GM18502 (cell line): Measurements from ENCODE around the gene LYST.
"Not testable (repeated sequence)": the region's sequence is repeated elsewhere in the genome, so short reads cannot be mapped to it uniquely, and the experiment has no call there.

Experiments
- ATAC-seq: cut with Tn5 transposase; IDR thresholded peaks from one replicate; pipeline ENCODE4 v1.9.1; 2021; ENCODE audit warnings: mild to moderate bottlenecking; ENCODE audit not compliant: unreplicated experiment, poor library complexity

Gene LYST

GRCh38 chr1:235826102-235826854, 40.4 kb downstream of the LYST start:
- ATAC-seq: no peak

- no peak for ATAC-seq
These were observed 41.5 kb downstream of the LYST start for GRCh38 chr1:235825229-235825628.

GRCh38 chr1:235823684-235824083, 43.0 kb downstream of the LYST start:
- no peak for ATAC-seq

GRCh38 chr1:235822685-235823084, 44.0 kb downstream of the LYST start:
- ATAC-seq: no peak

GRCh38 chr1:235821361-235821981, 45.2 kb downstream of the LYST start:
- ATAC-seq: no peak

- ATAC-seq: no peak
These were observed 46.6 kb downstream of the LYST start for GRCh38 chr1:235820061-235820460.

- no peak for ATAC-seq
These were observed 48.0 kb downstream of the LYST start for GRCh38 chr1:235818632-235819136.

- ATAC-seq: no peak
These were observed 49.5 kb downstream of the LYST start for GRCh38 chr1:235817101-235817728.

- ATAC-seq: no peak
These were observed 56.9 kb downstream of the LYST start for GRCh38 chr1:235809688-235810397.

GRCh38 chr1:235808223-235808622, 58.5 kb downstream of the LYST start:
- ATAC-seq: no peak

- no peak for ATAC-seq
These were observed 60.6 kb downstream of the LYST start for GRCh38 chr1:235806123-235806522.

GRCh38 chr1:235802573-235803346, 63.9 kb downstream of the LYST start:
- ATAC-seq: no peak

GRCh38 chr1:235799264-235799663, 67.4 kb downstream of the LYST start:
- ATAC-seq: no peak

GRCh38 chr1:235791532-235792060, 75.1 kb downstream of the LYST start:
- no peak for ATAC-seq

GRCh38 chr1:235790123-235790522, 76.6 kb downstream of the LYST start:
- ATAC-seq: no peak

GRCh38 chr1:235786227-235786898, 80.3 kb downstream of the LYST start:
- not testable (repeated sequence) for ATAC-seq

GRCh38 chr1:235784950-235785349, 81.8 kb downstream of the LYST start:
- ATAC-seq: no peak

- no peak for ATAC-seq
These were observed 83.4 kb downstream of the LYST start for GRCh38 chr1:235783148-235783776.

- ATAC-seq: no peak
These were observed 84.1 kb downstream of the LYST start for GRCh38 chr1:235782601-235783000.
